Esophagus mucosa (tissue), 1 donor: Measurements from ENCODE around the gene ZNF516. TPM values are rescaled to one million over a fixed set of nuclear protein-coding genes. Genes with fewer than 3 reads are reported as not detected.
A peak's percentile ranks its signal among the peaks of the same experiment; 100 is the strongest.

Experiments
- ATAC-seq: fragments of 200-7000 bp; cut with Tn5 transposase; one replicate; pipeline ENCODE4 v1.9.1; 2020
- total RNA-seq: library from RNA; stranded (reverse); gene quantifications from one replicate; pipeline ENCODE4 v1.2.4, GENCODE V29; 2023
- donor health status: DM: yes; HTN: yes; CAD: no.

The ZNF516 gene
- total RNA-seq, 1 donor from 2014 or later = 19.3 TPM

GRCh38 chr18:76379226-76380126, 115.6 kb downstream of the ZNF516 start:
- ATAC-seq = peak; percentile 19

GRCh38 chr18:76378526-76379215, 116.4 kb downstream of the ZNF516 start:
- peak; percentile 12 for ATAC-seq

GRCh38 chr18:76377359-76377756, 117.7 kb downstream of the ZNF516 start:
- ATAC-seq = peak; percentile 22

GRCh38 chr18:76376668-76377358, 118.2 kb downstream of the ZNF516 start:
- no peak for ATAC-seq

- ATAC-seq = no peak
These were observed 118.8 kb downstream of the ZNF516 start for GRCh38 chr18:76376225-76376624.

GRCh38 chr18:76374330-76375281, 120.4 kb downstream of the ZNF516 start:
- no peak for ATAC-seq

- ATAC-seq = peak; percentile 51
These were observed 121.7 kb downstream of the ZNF516 start for GRCh38 chr18:76373297-76373696.

- ATAC-seq = peak; percentile 6
These were observed 123.5 kb downstream of the ZNF516 start for GRCh38 chr18:76371301-76372203.

- no peak for ATAC-seq
These were observed 124.4 kb downstream of the ZNF516 start for GRCh38 chr18:76370686-76371085.

GRCh38 chr18:76370201-76370600, 124.8 kb downstream of the ZNF516 start:
- no peak for ATAC-seq

- no peak for ATAC-seq
These were observed 125.3 kb downstream of the ZNF516 start for GRCh38 chr18:76369791-76370190.

- ATAC-seq = no peak
These were observed 126.1 kb downstream of the ZNF516 start for GRCh38 chr18:76368976-76369375.

- no peak for ATAC-seq
These were observed 126.8 kb downstream of the ZNF516 start for GRCh38 chr18:76368271-76368670.

- no peak for ATAC-seq
These were observed 127.6 kb downstream of the ZNF516 start for GRCh38 chr18:76367168-76368125.

GRCh38 chr18:76365561-76365960, 129.5 kb downstream of the ZNF516 start:
- ATAC-seq = no peak

- no peak for ATAC-seq
These were observed 130.5 kb downstream of the ZNF516 start for GRCh38 chr18:76364282-76365259.

GRCh38 chr18:76363436-76364120, 131.5 kb downstream of the ZNF516 start:
- no peak for ATAC-seq

- no peak for ATAC-seq
These were observed 132.4 kb downstream of the ZNF516 start for GRCh38 chr18:76362676-76363075.
